Left lung (tissue), 10 donors: ENCODE results near the gene CLASP1. TPM values are rescaled to one million over a fixed set of nuclear protein-coding genes. Genes with fewer than 3 reads are reported as not detected.
A peak's percentile ranks its signal among the peaks of the same experiment; 100 is the strongest.
"Not testable (repeated sequence)": the region's sequence is repeated elsewhere in the genome, so short reads cannot be mapped to it uniquely, and the experiment has no call there.

Experiments used
- ATAC-seq: fragments of 200-7000 bp; cut with Tn5 transposase; one replicate; pipeline ENCODE4 v1.9.1; 2020; ENCODE audit warnings: moderate library complexity
- DNase-seq, 4 donors: peaks; one replicate each; pipeline ENCODE4 v3.0.0-alpha.2; 2013 to 2020
- H3K27ac ChIP-seq, 2 donors: fragments of 200-600 bp; sonication (generic) in 1 of 2; one replicate each; pipeline versions ENCODE4 v1.5.0 to v1.8.0; 2020 to 2021
- H3K27me3 ChIP-seq, 2 donors: fragments of 200-600 bp; sonication (generic) in 1 of 2; one replicate each; pipeline versions ENCODE4 v1.5.0 to v1.8.0; 2020 to 2021
- H3K36me3 ChIP-seq, 2 donors: fragments of 200-600 bp; sonication (generic) in 1 of 2; one replicate each; pipeline versions ENCODE4 v1.5.0 to v1.8.0; 2020 to 2021
- H3K4me1 ChIP-seq, 2 donors: fragments of 200-600 bp; one replicate each; pipeline ENCODE4 v1.8.0; 2021
- H3K4me3 ChIP-seq, 2 donors: fragments of 200-600 bp; sonication (generic) in 1 of 2; one replicate each; pipeline versions ENCODE4 v1.5.0 to v1.8.0; 2020 to 2021; ENCODE audit warnings: mild to moderate bottlenecking in 1 of 2
- H3K9me3 ChIP-seq, 2 donors: fragments of 200-600 bp; sonication (generic) in 1 of 2; one replicate each; pipeline versions ENCODE4 v1.5.0 to v1.8.0; 2020 to 2021
- intact Hi-C, 2 donors: fragments of 100-400 bp; cut with DNase I; formaldehyde crosslinking; loops; one replicate each; pipeline versions ENCODE4 v1.11.2 to v1.14.2; 2022
- polyA plus RNA-seq, 6 donors: library from polyadenylated mRNA; unstranded; fragments of 120-200 nt; gene quantifications; one replicate each; pipeline ENCODE4 v1.2.1, GENCODE V29; 2013; ENCODE audit not compliant: insufficient read length in 6 of 6
- total RNA-seq, 2 donors: library from RNA; stranded (reverse); fragmentation: NEBNext Ultra II Directional; extraction: Animal tissue kit (Norgen Biotek cat#: 25700); gene quantifications; one replicate each; pipeline ENCODE4 v1.2.1, GENCODE V29; 2021
- TF ChIP-seq, protein P1 (sequence below), 2 donors: fragments of 200-600 bp; sonication (generic) in 1 of 2; IDR thresholded peaks; one replicate each; pipeline versions ENCODE4 v1.5.0 to v1.8.0; 2021; ENCODE audit warnings: antibody characterized with exemption in 2 of 2
- donor health status: DM: no; HTN: yes; CAD: no.
- donor health status: DM: no; HTN: no; CAD: no.

The CLASP1 gene
- total and polyA plus RNA-seq, 8 donors = 42.9 to 52.1 (median 48.7) TPM

DNA sequence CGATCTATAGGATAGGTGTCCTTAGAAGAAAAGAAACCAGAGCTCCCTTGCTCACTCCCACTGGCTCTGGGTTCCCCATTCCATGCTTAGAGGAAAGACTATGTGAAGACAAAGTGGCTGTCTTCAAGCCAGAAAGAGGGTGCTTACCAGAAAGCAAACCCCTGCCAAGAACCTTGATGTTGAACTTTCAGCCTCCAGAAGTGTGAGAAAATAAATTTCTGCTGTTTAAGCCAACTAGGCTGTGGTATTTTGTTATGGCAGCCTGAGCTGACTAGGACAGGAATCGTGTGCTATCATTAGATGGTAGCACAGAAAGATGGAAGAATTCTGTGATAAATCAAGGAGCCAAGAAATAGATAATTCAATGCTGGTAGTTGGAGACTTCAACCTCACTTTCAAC, 344.3 kb downstream of the CLASP1 start:
- DNase-seq (peak in 1 of 4 donors; percentile 36), ATAC-seq (peak; percentile 25)
- no peaks in the 10 kb centered on the region for H3K36me3 ChIP-seq
- intact Hi-C loops = no loop called here
- H3K4me3 ChIP-seq = no peak overlapping the region
- H3K27ac ChIP-seq = no peak overlapping the region
- H3K9me3 ChIP-seq = no peaks in the 10 kb centered on the region
- TF ChIP-seq, protein P1, sequence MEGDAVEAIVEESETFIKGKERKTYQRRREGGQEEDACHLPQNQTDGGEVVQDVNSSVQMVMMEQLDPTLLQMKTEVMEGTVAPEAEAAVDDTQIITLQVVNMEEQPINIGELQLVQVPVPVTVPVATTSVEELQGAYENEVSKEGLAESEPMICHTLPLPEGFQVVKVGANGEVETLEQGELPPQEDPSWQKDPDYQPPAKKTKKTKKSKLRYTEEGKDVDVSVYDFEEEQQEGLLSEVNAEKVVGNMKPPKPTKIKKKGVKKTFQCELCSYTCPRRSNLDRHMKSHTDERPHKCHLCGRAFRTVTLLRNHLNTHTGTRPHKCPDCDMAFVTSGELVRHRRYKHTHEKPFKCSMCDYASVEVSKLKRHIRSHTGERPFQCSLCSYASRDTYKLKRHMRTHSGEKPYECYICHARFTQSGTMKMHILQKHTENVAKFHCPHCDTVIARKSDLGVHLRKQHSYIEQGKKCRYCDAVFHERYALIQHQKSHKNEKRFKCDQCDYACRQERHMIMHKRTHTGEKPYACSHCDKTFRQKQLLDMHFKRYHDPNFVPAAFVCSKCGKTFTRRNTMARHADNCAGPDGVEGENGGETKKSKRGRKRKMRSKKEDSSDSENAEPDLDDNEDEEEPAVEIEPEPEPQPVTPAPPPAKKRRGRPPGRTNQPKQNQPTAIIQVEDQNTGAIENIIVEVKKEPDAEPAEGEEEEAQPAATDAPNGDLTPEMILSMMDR (IDR thresholded peaks at IDR 0.05) = no peak
- H3K4me1 ChIP-seq = peaks cover 0 to 5% of the 10 kb centered on the region in 2 donors
- H3K27me3 ChIP-seq = peaks cover 0 to 11% of the 10 kb centered on the region in 2 donors

DNA sequence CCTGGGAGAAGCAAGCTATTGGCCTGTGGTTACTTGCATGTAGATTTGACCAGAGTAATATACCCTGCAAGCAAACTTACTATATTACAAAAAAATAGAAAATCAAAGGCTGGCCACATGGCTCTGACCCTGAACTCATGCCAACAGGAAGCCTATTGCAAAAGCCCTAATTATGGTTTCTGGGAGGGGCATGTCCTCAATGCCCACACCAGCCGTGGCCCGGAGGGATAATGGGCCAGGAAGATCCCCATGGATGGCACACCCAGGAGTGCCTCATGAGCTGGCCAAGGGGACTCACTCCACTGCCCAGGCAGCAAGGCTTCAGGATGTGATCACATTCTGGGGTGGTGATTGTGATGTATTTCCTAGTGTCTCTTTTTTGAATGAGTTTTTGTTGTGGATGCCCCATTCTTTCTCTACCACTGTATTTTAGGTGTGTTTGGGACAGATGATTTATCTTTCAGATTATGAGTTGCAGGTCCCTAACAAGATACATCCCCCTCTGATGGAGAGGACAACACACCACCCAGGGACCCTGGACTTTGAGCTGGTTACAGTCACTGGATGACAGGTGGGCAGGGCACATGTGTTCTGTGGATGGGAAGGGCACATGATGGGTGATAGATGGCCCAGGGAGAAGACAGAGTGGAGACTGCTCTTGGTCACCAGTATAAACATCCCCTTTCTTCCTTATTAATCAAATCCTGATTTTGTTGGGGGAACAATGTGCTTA, 345.6 kb downstream of the CLASP1 start:
- intact Hi-C loops = no loop called here
- TF ChIP-seq, protein P1 (IDR thresholded peaks at IDR 0.05) = no peak
- no peak overlapping the region for H3K4me3 ChIP-seq
- H3K4me1 ChIP-seq = peaks cover 0 to 5% of the 10 kb centered on the region in 2 donors
- no peaks in the 10 kb centered on the region for H3K36me3 ChIP-seq
- ATAC-seq = peak; percentile 36
- H3K27me3 ChIP-seq = peaks cover 0 to 8% of the 10 kb centered on the region in 2 donors
- H3K9me3 ChIP-seq = no peaks in the 10 kb centered on the region
- DNase-seq = no peak
- H3K27ac ChIP-seq = no peak overlapping the region

DNA sequence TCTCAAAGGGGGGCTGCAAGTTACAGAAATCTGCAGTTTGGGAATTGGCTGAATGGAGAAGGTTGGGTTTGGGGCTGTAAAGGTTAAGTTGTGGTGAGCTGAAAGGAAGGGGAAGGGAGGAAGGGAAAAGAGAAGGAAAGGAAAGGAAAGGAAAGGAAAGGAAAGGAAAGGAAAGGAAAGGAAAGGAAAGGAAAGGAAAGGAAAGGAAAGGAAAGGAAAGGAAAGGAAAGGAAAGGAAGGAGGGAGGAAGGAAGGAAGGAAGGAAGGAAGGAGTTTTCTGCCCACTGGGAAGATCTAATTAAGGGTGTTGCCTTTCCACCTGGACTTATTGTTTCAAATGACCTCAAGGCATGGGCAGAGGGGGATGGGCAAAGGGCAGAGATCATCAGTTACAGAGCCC, 348.1 kb downstream of the CLASP1 start:
- H3K27me3 ChIP-seq, H3K27ac ChIP-seq, H3K36me3 ChIP-seq, H3K4me1 ChIP-seq, H3K4me3 ChIP-seq, ATAC-seq, DNase-seq, intact Hi-C loops, H3K9me3 ChIP-seq: not testable (repeated sequence)

DNA sequence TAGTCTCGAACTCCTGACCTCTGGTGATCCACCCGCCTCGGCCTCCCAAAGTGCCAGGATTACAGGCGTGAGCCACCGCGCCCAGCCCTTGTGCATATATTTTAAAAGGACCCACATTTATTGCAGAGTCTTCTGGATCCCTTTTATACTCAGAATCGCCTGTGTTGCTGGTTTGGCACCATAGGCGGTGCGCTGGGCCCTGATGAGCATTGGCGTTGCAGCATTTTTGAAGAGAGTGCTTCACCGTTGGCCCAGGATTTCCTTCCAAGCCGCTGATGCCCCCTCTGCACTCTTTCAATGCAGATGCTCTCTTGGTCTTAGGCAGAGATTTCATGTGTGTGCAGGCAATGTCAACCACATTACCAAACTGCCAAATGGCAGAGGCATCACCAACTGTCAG, 350.8 kb downstream of the CLASP1 start:
- Histone ChIP-seq H3K27me3 (no peaks in the 10 kb centered on the region), H3K27ac (no peak overlapping the region), H3K4me3 (no peak overlapping the region), H3K36me3 (no peaks in the 10 kb centered on the region), H3K4me1 (peaks cover 0 to 2% of the 10 kb centered on the region in 2 donors), H3K9me3 (no peaks in the 10 kb centered on the region)
- DNase-seq = no peak
- ATAC-seq = no peak
- intact Hi-C loops = no loop called here
- TF ChIP-seq, protein P1 (IDR thresholded peaks at IDR 0.05) = no peak

DNA sequence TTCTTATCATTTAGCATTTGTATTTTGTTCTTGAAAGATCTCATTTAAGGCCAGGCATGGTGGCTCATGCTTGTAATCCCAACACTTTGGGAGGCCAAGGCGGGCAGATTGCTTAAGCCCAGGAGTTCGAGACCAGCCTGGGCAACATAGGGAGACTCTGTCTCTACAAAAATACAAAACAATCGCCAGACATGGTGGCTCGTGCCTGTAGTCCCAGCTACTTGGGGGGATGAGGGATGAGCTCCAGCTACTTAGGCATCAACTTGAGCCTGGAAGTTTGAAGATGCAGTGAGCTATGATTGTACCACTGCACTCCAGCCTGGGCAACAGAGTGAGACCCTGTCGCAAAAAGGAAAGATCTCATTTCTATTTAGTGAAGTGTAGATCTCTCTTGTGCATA, 351.4 kb downstream of the CLASP1 start:
- intact Hi-C loops, H3K27me3 ChIP-seq, DNase-seq, H3K4me3 ChIP-seq, H3K27ac ChIP-seq, H3K4me1 ChIP-seq, H3K9me3 ChIP-seq, ATAC-seq, H3K36me3 ChIP-seq: not testable (repeated sequence)

DNA sequence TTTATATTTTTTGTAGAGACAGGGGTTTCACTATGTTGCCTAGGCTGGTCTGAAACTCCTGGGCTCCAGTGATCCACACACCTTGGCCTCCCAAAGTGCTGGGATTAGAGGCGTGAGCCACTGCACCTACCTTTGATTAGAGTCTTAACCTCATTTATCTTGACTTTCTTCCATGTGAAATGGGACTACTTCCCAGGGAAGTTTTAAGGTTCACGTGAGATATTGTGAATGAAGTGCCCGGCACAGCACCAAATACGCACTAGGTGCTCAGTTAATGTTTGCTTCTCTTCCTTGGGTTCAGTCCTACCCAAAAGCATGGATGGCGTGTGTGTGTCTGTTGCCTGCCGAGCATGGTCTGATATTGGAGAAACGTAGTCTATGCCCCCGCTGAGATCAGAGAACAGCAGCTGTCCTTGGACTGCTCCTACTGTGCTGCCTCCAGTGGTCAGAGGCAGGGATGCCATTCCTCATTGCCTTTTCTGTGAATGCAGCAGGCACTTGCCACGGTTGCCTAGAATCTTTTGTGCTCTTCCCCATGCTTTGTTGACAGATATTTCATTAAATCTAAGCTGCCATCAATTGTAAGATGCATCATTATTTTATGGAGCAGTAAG, 351.9 kb downstream of the CLASP1 start:
- TF ChIP-seq, protein P1 (IDR thresholded peaks at IDR 0.05) = peak; percentile 55 to 64
- Histone ChIP-seq H3K4me1 (no peaks in the 10 kb centered on the region), H3K27ac (no peak overlapping the region), H3K27me3 (no peaks in the 10 kb centered on the region), H3K4me3 (no peak overlapping the region), H3K36me3 (no peaks in the 10 kb centered on the region), H3K9me3 (no peaks in the 10 kb centered on the region)
- DNase-seq = no peak
- intact Hi-C loops = no loop called here
- peak; percentile 70 for ATAC-seq
